GM23338 (cell line): ENCODE results near the gene TCF20.

Experiments
- CREB1 ChIP-seq: fragments of 250-450 bp; sonication (Bioruptor Pico); IDR thresholded peaks from 2 replicates; pipeline ENCODE4 v1.5.0; 2020; ENCODE audit warnings: low read depth, mild to moderate bottlenecking, moderate library complexity
- CTCF ChIP-seq, 2 experiments: fragments of 200-600 bp in 1 of 2; sonication (generic) in 1 of 2; conservative IDR thresholded peaks; 2 replicates each; pipeline versions ENCODE4 v1.5.1 to v1.6.1; 2016 to 2017; ENCODE audit warnings: antibody characterized with exemption in 2 of 2, low read depth in 2 of 2, mild to moderate bottlenecking in 2 of 2, moderate library complexity in 1 of 2
- ETS1 ChIP-seq: IDR thresholded peaks from 2 replicates; pipeline ENCODE4 v1.6.1; 2016; ENCODE audit warnings: antibody characterized with exemption
- EZH2 ChIP-seq: fragments of 200-600 bp; sonication (generic); IDR thresholded peaks from one replicate; pipeline ENCODE4 v1.8.0; 2017; ENCODE audit warnings: antibody characterized with exemption, mild to moderate bottlenecking, low read depth; ENCODE audit not compliant: unreplicated experiment
- JUNB ChIP-seq: IDR thresholded peaks from one replicate; pipeline ENCODE4 v1.6.1; 2016; ENCODE audit warnings: antibody characterized with exemption; ENCODE audit not compliant: unreplicated experiment
- POLR2AphosphoS5 ChIP-seq: IDR thresholded peaks from 2 replicates; pipeline ENCODE4 v1.6.1; 2016; ENCODE audit warnings: antibody characterized with exemption, low read depth
- ZNF114 ChIP-seq: fragments of 250-450 bp; sonication (Bioruptor Pico); IDR thresholded peaks from 2 replicates; pipeline ENCODE4 v1.5.0; 2020; ENCODE audit warnings: mild to moderate bottlenecking, moderate library complexity
- ZNF331 ChIP-seq: fragments of 250-450 bp; sonication (Bioruptor Pico); IDR thresholded peaks from 2 replicates; pipeline ENCODE4 v1.5.0; 2020; ENCODE audit warnings: low read depth, mild to moderate bottlenecking, moderate library complexity

- TF ChIP-seq JUNB, result no peak
- TF ChIP-seq CREB1, result no peak
- TF ChIP-seq CTCF (conservative IDR thresholded peaks at IDR 0.05; ENCODE audit: low read depth in 2 of 2), result no peak
- TF ChIP-seq ZNF331 (CRISPR knock-in tag), result no peak
- TF ChIP-seq POLR2AphosphoS5, result no peak
- no peak for TF ChIP-seq EZH2
- TF ChIP-seq ZNF114 (CRISPR knock-in tag), result no peak
- no peak for TF ChIP-seq ETS1
Observed at GRCh38 chr22:42310291-42311015, 40.0 kb upstream of the TCF20 start.
